Activated naive CD8-positive, alpha-beta T cell treated with anti-CD3 and anti-CD28 coated beads for 36 hours (primary cell): Measurements from ENCODE around the gene LIMA1. TPM values are rescaled to one million over a fixed set of nuclear protein-coding genes. Genes with fewer than 3 reads are reported as not detected.
A peak's percentile ranks its signal among the peaks of the same experiment; 100 is the strongest.
"Not testable (repeated sequence)": the region's sequence is repeated elsewhere in the genome, so short reads cannot be mapped to it uniquely, and the experiment has no call there.

ENCODE experiments used
- DNase-seq: peaks from one replicate; pipeline ENCODE4 v3.0.0; 2021
- H3K27ac Mint-ChIP-seq: one replicate; pipeline ENCODE4 v1.8.0; 2022; ENCODE audit warnings: mild to moderate bottlenecking, moderate library complexity, mixed read lengths
- H3K27me3 Mint-ChIP-seq: one replicate; pipeline ENCODE4 v1.8.0; 2022; ENCODE audit warnings: mild to moderate bottlenecking, mixed read lengths
- H3K36me3 Mint-ChIP-seq: one replicate; pipeline ENCODE4 v1.8.0; 2021; ENCODE audit warnings: mild to moderate bottlenecking, mixed read lengths
- H3K4me1 Mint-ChIP-seq: one replicate; pipeline ENCODE4 v1.8.0; 2021; ENCODE audit warnings: mixed read lengths
- H3K4me3 Mint-ChIP-seq: one replicate; pipeline ENCODE4 v1.8.0; 2022; ENCODE audit warnings: mild to moderate bottlenecking, moderate library complexity, mixed read lengths
- H3K9me3 Mint-ChIP-seq: one replicate; pipeline ENCODE4 v1.8.0; 2022; ENCODE audit warnings: mixed read lengths
- total RNA-seq, 2 experiments: library from RNA; stranded (reverse); gene quantifications; one replicate each; pipeline ENCODE4 v1.2.3, GENCODE V29; 2021

Gene LIMA1
- total RNA-seq, 2 experiments from 2014 or later: 27.8 to 28.1 TPM

DNA sequence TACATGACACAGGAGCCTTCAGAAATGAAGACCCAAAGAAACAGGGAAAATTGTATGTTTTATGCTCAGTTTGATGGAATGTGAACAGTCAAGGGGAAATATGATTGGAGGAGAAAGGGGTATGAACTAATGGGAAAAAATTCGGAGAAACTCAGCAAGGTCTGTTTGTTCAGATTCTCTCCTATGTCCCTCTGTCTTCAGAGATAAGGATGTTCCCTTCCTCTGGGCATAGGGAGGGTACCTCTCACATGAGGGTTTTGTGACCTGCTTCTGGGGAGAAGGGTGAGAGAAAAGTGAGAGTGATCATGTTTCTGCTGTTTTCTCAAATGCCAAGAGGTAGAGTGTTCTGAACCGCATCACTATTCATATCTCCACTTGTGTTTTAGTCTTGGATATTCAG is 26.6 kb upstream of the LIMA1 start:
- H3K27me3 Mint-ChIP-seq: no peaks in the 10 kb centered on the region
- no peaks in the 10 kb centered on the region for H3K4me1 Mint-ChIP-seq
- H3K4me3 Mint-ChIP-seq: no peak overlapping the region
- DNase-seq: no peak
- H3K9me3 Mint-ChIP-seq: no peaks in the 10 kb centered on the region
- no peaks in the 10 kb centered on the region for H3K36me3 Mint-ChIP-seq
- no peak overlapping the region for H3K27ac Mint-ChIP-seq

DNA sequence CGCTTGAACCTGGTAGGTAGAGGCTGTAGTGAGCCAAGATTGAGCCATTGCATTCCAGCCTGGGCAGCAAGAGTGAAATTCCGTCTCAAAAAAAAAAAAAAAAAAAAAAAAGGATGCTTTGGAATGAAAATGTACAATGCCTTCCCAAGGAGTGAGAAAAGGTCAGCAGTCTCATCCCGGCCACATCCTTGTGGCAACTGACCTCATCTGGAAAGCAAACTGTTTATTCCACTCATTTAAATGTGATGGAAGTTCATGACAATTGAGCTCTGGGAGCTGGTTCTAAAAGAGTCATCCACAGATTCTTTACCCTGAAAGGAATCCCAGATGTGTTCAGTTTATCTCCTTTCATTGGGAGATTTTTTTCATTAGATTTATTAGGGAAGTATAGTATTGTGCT is 19.4 kb upstream of the LIMA1 start:
- H3K4me3 Mint-ChIP-seq: no peak overlapping the region
- no peak overlapping the region for H3K27ac Mint-ChIP-seq
- DNase-seq: no peak
- no peaks in the 10 kb centered on the region for H3K36me3 Mint-ChIP-seq
- no peaks in the 10 kb centered on the region for H3K9me3 Mint-ChIP-seq
- H3K4me1 Mint-ChIP-seq: no peaks in the 10 kb centered on the region
- H3K27me3 Mint-ChIP-seq: no peaks in the 10 kb centered on the region

DNA sequence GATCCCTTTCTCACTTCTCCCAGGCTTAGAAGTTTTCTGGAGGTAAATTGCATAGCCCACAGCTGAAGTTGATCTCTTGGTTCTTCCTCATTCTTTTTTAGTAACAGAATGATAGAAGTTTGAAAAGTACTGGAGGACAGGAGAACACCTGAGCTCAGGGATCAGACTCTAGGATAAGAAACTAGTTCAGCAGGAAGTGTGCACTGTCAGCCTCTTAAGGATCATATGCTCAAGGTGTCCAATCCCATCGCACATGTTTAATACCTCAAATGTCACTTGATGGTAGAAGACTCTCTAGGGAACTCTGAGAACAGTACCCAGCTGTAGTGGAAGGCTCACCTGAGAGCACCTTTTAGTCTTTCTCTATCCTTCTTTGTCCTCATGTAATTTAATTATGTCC is 14.7 kb upstream of the LIMA1 start:
- no peak overlapping the region for H3K4me3 Mint-ChIP-seq
- no peak for DNase-seq
- H3K9me3 Mint-ChIP-seq: no peaks in the 10 kb centered on the region
- H3K36me3 Mint-ChIP-seq: no peaks in the 10 kb centered on the region
- no peak overlapping the region for H3K27ac Mint-ChIP-seq
- H3K4me1 Mint-ChIP-seq: no peaks in the 10 kb centered on the region
- H3K27me3 Mint-ChIP-seq: no peaks in the 10 kb centered on the region

DNA sequence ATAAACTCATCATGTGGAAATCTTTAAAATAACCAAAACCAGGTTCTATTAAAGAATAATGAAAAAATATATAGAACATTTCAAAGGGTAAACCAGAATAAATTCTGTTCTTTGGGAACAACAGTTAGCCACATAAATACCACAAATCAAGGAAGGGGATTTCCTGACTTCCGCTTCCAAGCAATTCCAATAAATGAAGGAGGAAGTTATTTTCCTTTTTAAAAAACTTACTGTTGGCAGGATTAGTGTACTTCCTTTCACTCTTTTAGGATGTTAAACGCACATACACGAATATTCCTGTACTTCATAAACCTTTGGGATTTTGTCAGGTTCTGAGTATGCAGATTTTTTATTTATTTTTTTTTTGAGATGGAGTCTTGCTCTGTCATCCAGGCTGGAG is 13.7 kb upstream of the LIMA1 start:
- no peaks in the 10 kb centered on the region for H3K36me3 Mint-ChIP-seq
- H3K9me3 Mint-ChIP-seq: no peaks in the 10 kb centered on the region
- no peaks in the 10 kb centered on the region for H3K27me3 Mint-ChIP-seq
- no peak overlapping the region for H3K4me3 Mint-ChIP-seq
- no peak overlapping the region for H3K27ac Mint-ChIP-seq
- DNase-seq: no peak
- H3K4me1 Mint-ChIP-seq: no peaks in the 10 kb centered on the region

DNA sequence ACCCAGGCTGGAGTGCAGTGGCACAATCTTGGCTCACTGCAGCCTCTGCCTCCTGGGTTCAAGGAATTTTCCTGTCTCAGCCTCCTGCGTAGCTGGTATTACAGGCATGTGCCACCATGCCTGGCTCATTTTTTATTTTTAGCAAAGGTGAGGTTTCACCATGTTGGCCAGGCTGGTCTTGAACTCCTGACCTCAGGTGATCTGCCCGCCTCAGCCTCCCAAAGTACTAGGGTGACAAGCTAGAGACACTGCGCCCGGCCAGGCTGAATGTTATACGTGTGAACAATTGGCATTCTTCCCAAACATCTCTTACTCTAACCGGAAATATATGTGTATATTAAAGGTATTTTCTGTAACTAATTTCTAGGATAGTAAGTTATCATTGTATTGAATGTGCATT is 13.2 kb upstream of the LIMA1 start:
- peaks cover 2% of the 10 kb centered on the region for H3K9me3 Mint-ChIP-seq
- no peak overlapping the region for H3K4me3 Mint-ChIP-seq
- peaks cover 2% of the 10 kb centered on the region for H3K36me3 Mint-ChIP-seq
- no peaks in the 10 kb centered on the region for H3K27me3 Mint-ChIP-seq
- peaks cover 2% of the 10 kb centered on the region for H3K4me1 Mint-ChIP-seq
- no peak for DNase-seq
- H3K27ac Mint-ChIP-seq: no peak overlapping the region

DNA sequence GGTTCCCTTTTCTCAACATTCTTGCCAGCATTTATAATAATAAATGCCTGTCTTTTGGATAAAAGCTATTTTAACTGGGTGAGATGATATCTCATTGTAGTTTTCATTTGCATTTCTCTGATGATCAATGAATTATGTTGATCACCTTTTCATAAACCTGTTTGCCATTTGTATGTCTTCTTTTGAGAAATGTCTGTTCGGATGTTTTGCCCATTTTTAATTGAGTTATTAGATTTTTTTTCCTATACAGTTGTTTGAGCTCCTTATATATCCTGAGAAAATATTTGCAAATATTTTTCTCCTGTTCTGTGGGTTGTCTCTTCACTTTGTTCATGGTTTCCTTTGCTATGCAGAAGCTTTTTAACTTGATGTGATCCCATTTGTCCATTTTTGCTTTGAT is 8.1 kb upstream of the LIMA1 start:
- no peak overlapping the region for H3K4me3 Mint-ChIP-seq
- peaks cover 2% of the 10 kb centered on the region for H3K4me1 Mint-ChIP-seq
- peaks cover 13% of the 10 kb centered on the region for H3K36me3 Mint-ChIP-seq
- no peaks in the 10 kb centered on the region for H3K27me3 Mint-ChIP-seq
- H3K27ac Mint-ChIP-seq: no peak overlapping the region
- H3K9me3 Mint-ChIP-seq: peaks cover 2% of the 10 kb centered on the region
- no peak for DNase-seq

DNA sequence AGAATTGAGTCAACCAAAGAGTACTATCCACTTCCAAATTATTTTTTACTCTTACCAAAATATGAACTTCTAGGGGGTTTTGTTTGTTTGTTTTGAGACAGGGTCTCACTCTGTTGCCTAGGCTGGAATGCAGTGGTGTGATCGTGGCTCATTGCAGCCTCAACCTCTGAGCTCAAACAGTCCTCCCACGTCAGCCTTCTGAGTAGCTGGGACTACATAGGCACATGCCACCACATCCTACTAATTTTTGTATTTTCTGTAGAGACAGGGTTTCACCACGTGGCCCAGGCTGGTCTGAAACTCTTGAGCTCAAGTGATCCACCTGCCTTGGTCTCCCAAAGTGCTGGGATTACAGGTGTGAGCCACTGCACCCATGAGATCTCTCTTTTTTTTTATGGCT is 7.4 kb upstream of the LIMA1 start:
- H3K27me3 Mint-ChIP-seq, H3K4me3 Mint-ChIP-seq, H3K4me1 Mint-ChIP-seq, DNase-seq, H3K27ac Mint-ChIP-seq, H3K9me3 Mint-ChIP-seq: not testable (repeated sequence)
- H3K36me3 Mint-ChIP-seq: peaks cover 13% of the 10 kb centered on the region

DNA sequence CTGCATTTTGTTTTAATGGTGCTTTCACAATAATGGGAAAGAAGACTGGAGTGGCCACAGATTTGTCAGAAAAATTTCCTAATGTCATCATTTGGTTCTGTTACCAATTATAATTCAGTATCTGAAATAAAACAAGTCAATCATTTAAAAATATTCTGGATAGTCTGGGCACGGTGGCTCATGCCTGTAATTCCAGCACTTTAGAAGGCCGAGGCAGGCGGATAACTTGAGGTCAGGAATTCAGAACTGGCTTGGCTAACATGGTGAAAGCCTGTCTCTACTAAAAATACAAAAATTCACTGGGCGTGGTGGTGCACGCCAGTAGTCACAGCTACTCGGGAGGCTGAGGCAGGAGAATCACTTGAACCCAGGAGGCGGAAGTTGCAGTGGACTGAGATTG is 4.0 kb upstream of the LIMA1 start:
- Mint-ChIP-seq H3K27me3 (no peaks in the 10 kb centered on the region), H3K4me3 (no peak overlapping the region), H3K4me1 (peaks cover 16% of the 10 kb centered on the region), H3K9me3 (peaks cover 2% of the 10 kb centered on the region), H3K36me3 (peaks cover 17% of the 10 kb centered on the region), H3K27ac (no peak overlapping the region)
- no peak for DNase-seq

DNA sequence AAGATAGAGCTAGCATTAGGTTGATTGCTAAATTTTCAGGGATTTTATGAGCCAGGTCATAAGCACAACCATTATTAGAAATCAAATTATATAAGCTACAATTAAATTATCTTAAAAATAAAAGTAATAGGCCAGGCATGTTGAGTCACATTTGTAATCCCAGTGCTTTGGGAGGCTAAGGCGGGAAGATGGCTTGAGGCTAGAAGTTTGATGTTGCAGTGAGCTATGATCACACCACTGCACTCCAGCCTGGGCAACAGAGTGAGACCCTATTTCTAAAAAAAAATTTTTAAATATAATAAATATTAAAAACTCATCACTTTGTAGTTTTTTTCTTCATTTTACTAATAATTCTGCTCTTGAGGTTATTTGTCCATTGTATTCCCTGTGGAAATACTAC is 1.9 kb upstream of the LIMA1 start:
- H3K27me3 Mint-ChIP-seq: no peaks in the 10 kb centered on the region
- H3K9me3 Mint-ChIP-seq: no peaks in the 10 kb centered on the region
- H3K36me3 Mint-ChIP-seq: peaks cover 4% of the 10 kb centered on the region
- no peak overlapping the region for H3K4me3 Mint-ChIP-seq
- DNase-seq: no peak
- peaks cover 23% of the 10 kb centered on the region for H3K4me1 Mint-ChIP-seq
- no peak overlapping the region for H3K27ac Mint-ChIP-seq

DNA sequence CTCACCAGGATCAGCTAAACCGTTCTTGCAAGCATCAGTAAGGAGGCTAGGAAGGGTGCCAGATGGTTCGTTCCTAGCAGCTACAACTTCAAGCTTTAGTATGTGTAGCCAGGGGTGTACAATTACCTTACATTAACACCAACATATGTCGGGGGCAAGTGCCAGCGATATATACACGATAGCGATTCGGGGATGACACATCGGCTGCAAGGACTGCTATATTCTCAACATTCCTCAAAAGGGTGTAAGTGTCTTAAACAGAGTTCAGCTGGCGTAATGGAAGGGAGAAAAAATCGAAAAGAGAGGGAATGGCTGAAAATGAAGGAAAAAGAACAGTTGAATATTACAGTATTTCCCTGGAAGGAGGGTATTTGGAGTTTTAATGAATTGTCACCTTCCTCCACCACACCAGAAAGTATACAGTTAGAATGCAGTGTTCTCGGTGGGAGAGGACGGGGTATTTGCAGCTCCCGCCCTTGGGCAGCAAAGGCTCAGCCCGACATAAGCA is 545 bp downstream of the LIMA1 start:
- Mint-ChIP-seq H3K27me3 (no peaks in the 10 kb centered on the region), H3K27ac (peak overlapping the region; percentile 26), H3K36me3 (peaks cover 4% of the 10 kb centered on the region), H3K4me1 (peaks cover 23% of the 10 kb centered on the region), H3K9me3 (no peaks in the 10 kb centered on the region), H3K4me3 (peak overlapping the region; percentile 91)
- no peak for DNase-seq

DNA sequence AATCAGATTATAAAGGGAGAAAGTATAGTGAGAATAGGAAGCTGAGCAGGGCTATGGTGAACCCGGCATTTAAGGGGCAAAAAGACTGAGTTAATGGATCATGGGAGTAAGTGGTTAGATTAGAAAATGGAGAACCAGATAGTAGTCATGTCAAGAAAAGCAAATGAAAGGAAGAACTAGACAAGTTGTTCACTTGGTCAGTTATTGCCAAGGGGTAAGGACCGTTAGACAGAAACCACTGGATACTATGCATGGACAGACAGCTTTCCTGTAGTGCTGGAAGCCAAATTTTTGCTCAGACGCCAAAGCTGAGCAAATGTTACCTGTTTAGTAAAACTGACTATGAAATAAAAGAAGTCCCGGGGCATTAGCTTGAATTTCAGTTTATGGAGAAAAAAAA is 3.8 kb downstream of the LIMA1 start:
- Mint-ChIP-seq H3K4me1 (peaks cover 22% of the 10 kb centered on the region), H3K27ac (no peak overlapping the region), H3K27me3 (no peaks in the 10 kb centered on the region), H3K4me3 (no peak overlapping the region), H3K9me3 (no peaks in the 10 kb centered on the region), H3K36me3 (peaks cover 4% of the 10 kb centered on the region)
- DNase-seq: no peak

DNA sequence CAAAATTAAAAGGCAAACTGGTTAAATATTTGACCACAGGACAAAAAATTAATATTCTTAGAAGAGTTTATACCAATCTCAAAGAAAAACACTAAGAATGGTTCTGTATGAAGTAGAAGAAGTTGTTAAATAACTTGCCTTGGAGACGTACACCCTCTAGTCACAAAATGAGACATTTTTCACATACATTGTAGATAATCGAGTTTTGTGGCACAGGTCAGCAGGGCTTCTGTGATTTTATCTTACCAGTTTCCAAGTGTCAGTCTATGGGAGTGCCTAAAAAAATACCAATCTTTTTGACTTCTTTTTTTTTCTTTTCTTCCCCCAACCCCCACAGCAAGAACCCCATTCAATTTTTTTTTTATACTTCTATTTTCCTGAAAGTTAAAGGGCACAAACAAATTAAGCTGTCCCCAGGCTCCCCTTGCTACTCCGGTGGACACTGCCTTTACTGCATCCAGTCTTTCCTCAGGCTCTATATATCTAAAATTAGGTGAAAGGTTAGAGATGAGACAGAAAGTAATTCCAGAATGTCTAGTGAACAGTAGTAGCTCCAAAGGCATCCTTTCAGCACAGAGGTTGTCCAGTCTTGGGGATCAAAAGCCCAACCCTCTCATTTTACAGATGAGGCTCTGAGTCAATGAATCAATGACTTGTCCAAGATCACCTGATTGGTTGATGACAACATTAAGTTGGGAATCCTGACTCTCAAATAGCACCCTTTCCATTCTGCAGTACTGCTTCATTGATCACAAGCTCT is 6.2 kb downstream of the LIMA1 start:
- Mint-ChIP-seq H3K27me3 (no peaks in the 10 kb centered on the region), H3K9me3 (no peaks in the 10 kb centered on the region)

DNA sequence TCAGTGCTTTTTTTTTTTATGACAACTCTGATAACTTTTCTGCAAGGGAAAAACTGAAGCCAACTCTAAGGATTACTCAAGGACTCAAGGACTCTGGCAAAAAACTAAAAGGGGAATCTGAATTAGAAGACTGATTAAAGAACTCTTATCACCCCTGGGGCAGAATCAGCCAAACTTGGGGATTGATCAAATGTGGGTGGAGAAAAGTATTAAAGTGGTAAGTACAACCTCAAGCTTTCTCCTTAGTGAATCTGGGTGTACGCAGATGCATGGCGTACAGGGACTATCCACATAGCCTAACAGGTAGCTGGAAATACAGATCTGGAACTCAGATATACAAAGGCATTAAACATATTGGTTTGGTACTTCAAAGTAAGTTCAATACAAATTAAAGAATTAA is 7.3 kb downstream of the LIMA1 start:
- Mint-ChIP-seq H3K27ac (no peak overlapping the region), H3K4me3 (no peak overlapping the region), H3K27me3 (no peaks in the 10 kb centered on the region), H3K9me3 (no peaks in the 10 kb centered on the region), H3K4me1 (peaks cover 8% of the 10 kb centered on the region), H3K36me3 (no peaks in the 10 kb centered on the region)
- DNase-seq: no peak

More for the DNA sequence above, 6.2 kb downstream of the LIMA1 start:
- Mint-ChIP-seq H3K36me3 (no peaks in the 10 kb centered on the region), H3K4me3 (no peak overlapping the region), H3K27ac (no peak overlapping the region), H3K4me1 (peaks cover 12% of the 10 kb centered on the region)
- DNase-seq: no peak

DNA sequence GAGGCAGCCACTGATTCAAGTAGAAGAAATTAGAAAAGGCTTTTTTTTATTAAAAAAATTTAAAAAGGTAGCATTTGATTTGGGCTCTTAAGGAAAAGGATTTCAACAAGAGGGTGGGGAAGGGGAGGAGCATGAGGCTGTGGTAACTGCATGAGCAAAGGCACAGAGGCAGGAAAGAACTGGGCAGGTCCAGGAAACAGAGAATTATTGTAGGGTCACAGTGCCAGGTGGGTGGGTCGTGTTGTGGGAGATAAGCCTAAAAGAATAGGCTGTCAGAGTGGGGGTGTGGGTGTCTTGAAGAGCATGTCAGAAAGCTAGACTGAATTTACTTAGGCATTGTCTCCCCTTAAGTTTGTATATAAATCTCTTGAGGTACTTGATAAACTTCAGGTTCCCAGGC is 7.8 kb downstream of the LIMA1 start:
- Mint-ChIP-seq H3K4me3 (no peak overlapping the region), H3K4me1 (peaks cover 4% of the 10 kb centered on the region), H3K27me3 (no peaks in the 10 kb centered on the region), H3K36me3 (no peaks in the 10 kb centered on the region), H3K9me3 (no peaks in the 10 kb centered on the region), H3K27ac (no peak overlapping the region)
- no peak for DNase-seq

DNA sequence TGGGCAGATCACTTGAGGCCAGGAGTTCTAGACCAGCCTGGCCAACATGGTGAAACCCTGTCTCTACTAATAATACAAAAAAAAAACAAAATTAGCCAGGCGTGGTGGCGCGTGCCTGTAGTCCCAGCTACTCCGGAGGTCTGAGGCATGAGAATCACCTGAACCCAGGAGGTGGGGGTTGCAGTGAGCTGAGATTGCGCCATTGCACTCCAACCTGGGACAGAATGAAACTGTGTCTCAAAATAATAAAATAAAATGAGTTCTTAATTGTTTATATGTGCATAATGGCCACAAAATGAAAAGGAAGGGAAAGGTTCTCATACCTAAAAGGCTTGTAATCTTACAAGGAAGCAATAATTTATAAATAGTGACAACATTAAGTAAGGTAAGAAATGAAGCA is 8.2 kb downstream of the LIMA1 start:
- H3K4me1 Mint-ChIP-seq, H3K36me3 Mint-ChIP-seq, H3K27ac Mint-ChIP-seq, H3K9me3 Mint-ChIP-seq, H3K4me3 Mint-ChIP-seq, DNase-seq, H3K27me3 Mint-ChIP-seq: not testable (repeated sequence)

DNA sequence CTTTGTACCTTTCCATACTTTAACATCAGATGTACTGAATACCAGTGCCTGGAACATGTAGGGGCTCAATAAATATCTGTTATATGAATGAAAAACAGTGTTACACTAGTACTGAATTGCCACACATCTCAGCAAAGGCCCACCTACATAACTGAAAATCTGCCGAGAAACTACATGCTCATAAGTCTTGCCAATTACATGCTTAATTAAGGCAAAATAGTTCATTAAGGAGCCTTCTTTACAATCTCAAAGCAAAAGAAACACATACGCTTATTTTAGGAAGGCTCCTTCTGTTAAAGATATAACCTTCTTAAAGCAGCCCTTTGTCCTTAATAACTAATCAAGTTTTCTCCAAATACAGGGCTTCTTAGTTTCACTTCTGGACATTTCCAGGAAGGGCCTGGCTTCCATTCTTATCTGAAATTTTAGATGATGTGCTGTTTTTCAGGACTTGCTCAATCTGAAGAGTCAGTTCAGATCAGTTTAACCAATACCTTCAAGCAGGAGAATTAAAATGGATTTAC is 11.5 kb downstream of the LIMA1 start:
- no peaks in the 10 kb centered on the region for H3K9me3 Mint-ChIP-seq
- H3K27ac Mint-ChIP-seq: no peak overlapping the region
- DNase-seq: no peak
- H3K36me3 Mint-ChIP-seq: no peaks in the 10 kb centered on the region
- H3K4me3 Mint-ChIP-seq: no peak overlapping the region
- H3K27me3 Mint-ChIP-seq: no peaks in the 10 kb centered on the region
- H3K4me1 Mint-ChIP-seq: peaks cover 3% of the 10 kb centered on the region
